HG02588 (cell line): ENCODE measurements around the gene PABPN1.
"Not testable (repeated sequence)": the region's sequence is repeated elsewhere in the genome, so short reads cannot be mapped to it uniquely, and the experiment has no call there.

Experiments
- ATAC-seq: cut with Tn5 transposase; IDR thresholded peaks from one replicate; pipeline ENCODE4 v1.9.1; 2021; ENCODE audit warnings: mild to moderate bottlenecking, moderate library complexity; ENCODE audit not compliant: unreplicated experiment

Gene PABPN1

GRCh38 chr14:23320584-23321571 lies at the start of gene PABPN1:
Gene PABPN1 (plus strand): TSS chr14:23321457. CDS start chr14:23321470, 13 bp downstream.
- peak; percentile 91 for ATAC-seq

- ATAC-seq = no peak
Measured at GRCh38 chr14:23275412-23275811, 45.8 kb upstream of the PABPN1 start.

GRCh38 chr14:23277189-23277588 lies 44.1 kb upstream of the PABPN1 start:
- ATAC-seq = no peak

GRCh38 chr14:23277928-23278327 lies 43.3 kb upstream of the PABPN1 start:
- ATAC-seq = not testable (repeated sequence)

GRCh38 chr14:23281247-23281646 lies 40.0 kb upstream of the PABPN1 start:
- no peak for ATAC-seq

- ATAC-seq = no peak
Measured at GRCh38 chr14:23284654-23285529, 36.4 kb upstream of the PABPN1 start.

GRCh38 chr14:23285530-23286019 lies 35.7 kb upstream of the PABPN1 start:
- ATAC-seq = peak; percentile 28

- peak; percentile 97 for ATAC-seq
Measured at GRCh38 chr14:23286020-23286901, 35.0 kb upstream of the PABPN1 start, which contains the start of gene HOMEZ. Gene HOMEZ (minus strand): TSS chr14:23286132. CDS start chr14:23285952, 180 bp downstream.

GRCh38 chr14:23286902-23287479 lies 34.3 kb upstream of the PABPN1 start:
- no peak for ATAC-seq

GRCh38 chr14:23294734-23295561 lies 26.3 kb upstream of the PABPN1 start:
- ATAC-seq = no peak

- no peak for ATAC-seq
Measured at GRCh38 chr14:23296012-23296777, 25.1 kb upstream of the PABPN1 start.

GRCh38 chr14:23297096-23297495 lies 24.2 kb upstream of the PABPN1 start:
- no peak for ATAC-seq

- no peak for ATAC-seq
Measured at GRCh38 chr14:23297611-23298277, 23.5 kb upstream of the PABPN1 start.

GRCh38 chr14:23299211-23299957 lies 21.9 kb upstream of the PABPN1 start:
- no peak for ATAC-seq

GRCh38 chr14:23299986-23300686 lies 21.1 kb upstream of the PABPN1 start:
- no peak for ATAC-seq

- no peak for ATAC-seq
Measured at GRCh38 chr14:23300687-23301223, 20.5 kb upstream of the PABPN1 start.
